T47D (cell line): ENCODE results near the gene NUDT9.
"Not testable (repeated sequence)": the region's sequence is repeated elsewhere in the genome, so short reads cannot be mapped to it uniquely, and the experiment has no call there.

Experiments
- DNase-seq, 2 experiments: peaks; one replicate each; pipeline versions ENCODE4 v3.0.0 to v3.0.0-alpha.2; 2011 to 2012; ENCODE audit warnings: low read depth in 1 of 2, low spot score in 1 of 2
- JUND ChIP-seq: IDR thresholded peaks from 2 replicates; pipeline ENCODE4 v1.6.1; 2012; ENCODE audit warnings: low read depth
- in situ Hi-C: cut with HindIII; loops from 2 replicates; pipeline ENCODE4 v1.10.0; 2016; ENCODE audit warnings: low sequenced_read_pairs, low pct_unique_long_range_greater_than_20kb

Gene NUDT9

GRCh38 chr4:87419578-87420249 lies 2.7 kb upstream of the NUDT9 start:
- in situ Hi-C loops: no loop called here
- peak in 1 of 2 experiments; percentile 73 for DNase-seq
- TF ChIP-seq JUND: no peak

- in situ Hi-C loops: no loop called here
- TF ChIP-seq JUND: no peak
- no peak for DNase-seq
These were observed 2.0 kb upstream of the NUDT9 start for GRCh38 chr4:87420276-87420830.

DNA sequence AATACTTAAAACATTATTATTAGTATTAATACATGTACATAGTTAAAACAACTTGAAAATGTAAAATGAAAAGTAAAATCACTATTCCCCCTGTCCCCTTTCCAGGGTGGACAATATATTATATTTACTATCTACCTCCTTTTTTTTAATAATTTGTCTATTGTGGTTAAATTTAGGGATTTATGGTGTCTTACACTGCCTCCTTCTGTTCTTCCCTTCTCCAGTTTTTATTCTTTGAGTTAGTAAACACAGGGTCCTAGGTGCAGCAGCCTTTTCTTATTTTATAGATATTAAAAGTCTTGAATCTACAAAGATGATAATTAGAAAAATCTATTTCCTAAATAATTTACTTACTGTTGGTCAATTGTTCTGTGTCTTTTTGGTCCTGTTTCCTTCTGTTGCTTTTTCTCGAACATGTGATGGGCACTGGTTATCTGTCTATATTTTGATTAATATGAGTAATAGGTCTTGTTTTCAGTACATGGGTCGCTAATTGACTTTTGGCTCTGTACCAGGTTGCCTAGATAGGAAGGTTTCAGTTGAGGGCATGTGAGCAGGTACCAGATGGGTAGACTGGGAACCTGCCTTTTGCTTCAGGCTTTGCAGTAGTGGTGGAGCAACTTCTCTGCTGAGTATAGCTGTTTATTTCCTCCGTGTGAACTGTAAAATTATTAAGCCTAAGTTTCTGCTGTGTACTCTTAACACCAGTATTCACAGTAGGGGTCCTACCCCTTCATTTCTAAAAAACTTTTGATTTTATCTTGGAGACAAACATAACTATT lies 1.1 kb downstream of the NUDT9 start:
- no peak for DNase-seq
- in situ Hi-C loops: no loop called here
- no peak for TF ChIP-seq JUND

GRCh38 chr4:87424099-87424543 lies 1.7 kb downstream of the NUDT9 start:
- DNase-seq, in situ Hi-C loops: not testable (repeated sequence)

GRCh38 chr4:87425711-87426110 lies 3.3 kb downstream of the NUDT9 start:
- in situ Hi-C loops: no loop called here
- no peak for DNase-seq
- no peak for TF ChIP-seq JUND

DNA sequence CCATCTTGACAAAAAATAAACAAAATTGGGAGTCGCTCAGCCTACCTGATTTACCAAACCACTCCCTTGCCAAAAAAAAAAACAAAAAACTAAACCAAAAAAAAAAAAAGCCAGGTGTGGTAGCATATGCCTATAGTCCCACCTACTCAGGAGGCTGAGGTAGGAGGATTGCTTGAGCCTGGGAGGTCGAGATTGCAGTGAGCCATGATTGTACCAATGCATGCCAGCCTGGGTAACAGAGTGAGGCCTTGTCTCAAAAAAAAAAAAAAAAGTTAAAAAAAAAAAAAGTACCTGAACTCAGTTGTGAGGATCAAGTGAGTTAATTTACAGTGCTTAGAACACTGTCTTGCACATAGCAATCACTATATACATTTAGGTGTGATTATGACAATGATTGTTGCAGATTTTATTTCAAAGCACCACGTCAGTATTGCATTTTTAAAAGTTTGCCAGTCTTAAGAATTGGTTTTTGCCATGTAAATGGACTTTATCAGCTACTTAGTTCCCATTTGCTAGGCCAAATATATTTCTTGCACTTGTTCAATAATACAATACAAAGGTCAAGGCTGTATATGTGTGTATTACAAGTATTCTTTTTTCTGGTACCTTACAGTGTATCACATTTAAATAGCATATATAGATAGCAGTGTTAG lies 4.6 kb downstream of the NUDT9 start:
- no peak for DNase-seq
- in situ Hi-C loops: no loop called here
- TF ChIP-seq JUND: no peak

- in situ Hi-C loops: no loop called here
- TF ChIP-seq JUND: no peak
- no peak for DNase-seq
These were observed 5.1 kb downstream of the NUDT9 start for GRCh38 chr4:87427518-87427868.

DNA sequence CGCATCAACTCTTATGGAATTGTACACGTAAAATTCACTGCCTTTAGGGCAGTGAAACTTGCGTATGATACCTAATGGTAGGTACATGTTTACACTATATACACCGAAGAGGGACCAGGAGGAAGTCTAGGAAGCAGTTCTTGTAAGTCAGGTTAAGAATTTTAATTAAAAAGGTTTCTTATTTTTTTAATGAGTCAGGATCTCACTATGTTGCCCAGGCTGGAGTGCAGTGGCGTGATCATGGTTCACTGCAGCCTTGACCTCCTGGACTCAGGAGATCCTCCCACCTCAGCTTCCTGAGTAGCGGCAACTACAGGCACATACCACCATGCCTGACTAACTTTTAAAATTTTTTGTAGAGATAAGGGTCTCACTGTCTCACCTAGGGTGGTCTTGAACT lies 6.6 kb downstream of the NUDT9 start:
- TF ChIP-seq JUND: no peak
- in situ Hi-C loops: no loop called here
- no peak for DNase-seq

DNA sequence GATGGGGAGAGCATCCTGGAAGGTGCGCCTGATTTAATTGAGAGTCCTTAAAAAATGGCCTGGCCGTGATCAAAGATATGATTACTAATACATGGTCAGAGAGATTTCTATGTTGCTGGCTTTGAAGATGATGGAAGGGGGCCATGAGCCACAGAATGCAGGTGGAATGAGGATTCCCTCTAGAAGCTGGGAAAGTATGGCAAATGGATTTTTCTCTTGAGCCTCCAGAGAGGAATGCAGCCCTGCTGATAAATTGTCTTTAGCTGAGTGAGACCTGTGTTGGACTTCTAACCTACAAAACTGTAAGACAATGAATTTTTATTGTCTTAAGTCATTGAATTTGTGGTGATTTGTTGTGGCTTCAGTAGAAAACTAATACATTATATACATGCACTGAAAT lies 7.7 kb downstream of the NUDT9 start:
- no peak for DNase-seq
- in situ Hi-C loops: no loop called here
- TF ChIP-seq JUND: no peak

DNA sequence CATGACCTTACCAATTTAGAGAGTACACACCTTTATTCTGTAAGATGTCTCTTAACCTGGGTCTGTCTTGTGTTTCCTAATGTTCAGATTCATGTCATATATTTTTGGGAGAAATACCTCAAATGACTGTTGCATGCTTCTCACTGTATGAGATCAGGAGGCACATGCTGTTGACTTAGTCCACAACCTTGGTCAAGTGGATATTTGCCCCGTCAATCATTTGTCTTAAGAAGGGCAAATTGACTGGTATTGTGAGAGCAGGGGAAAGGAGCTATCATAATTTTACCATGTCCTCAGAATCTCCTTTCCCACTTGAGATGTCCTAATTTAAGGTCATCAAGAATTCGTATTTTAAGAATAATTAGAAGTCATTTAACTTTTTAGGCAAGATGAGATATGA lies 11.0 kb downstream of the NUDT9 start:
- in situ Hi-C loops: no loop called here
- no peak for DNase-seq
- no peak for TF ChIP-seq JUND

GRCh38 chr4:87442889-87443288 lies 20.5 kb downstream of the NUDT9 start:
- no peak for DNase-seq
- TF ChIP-seq JUND: no peak
- in situ Hi-C loops: no loop called here

- in situ Hi-C loops: no loop called here
- TF ChIP-seq JUND: no peak
- no peak for DNase-seq
These were observed 22.4 kb downstream of the NUDT9 start for GRCh38 chr4:87444741-87445140.

DNA sequence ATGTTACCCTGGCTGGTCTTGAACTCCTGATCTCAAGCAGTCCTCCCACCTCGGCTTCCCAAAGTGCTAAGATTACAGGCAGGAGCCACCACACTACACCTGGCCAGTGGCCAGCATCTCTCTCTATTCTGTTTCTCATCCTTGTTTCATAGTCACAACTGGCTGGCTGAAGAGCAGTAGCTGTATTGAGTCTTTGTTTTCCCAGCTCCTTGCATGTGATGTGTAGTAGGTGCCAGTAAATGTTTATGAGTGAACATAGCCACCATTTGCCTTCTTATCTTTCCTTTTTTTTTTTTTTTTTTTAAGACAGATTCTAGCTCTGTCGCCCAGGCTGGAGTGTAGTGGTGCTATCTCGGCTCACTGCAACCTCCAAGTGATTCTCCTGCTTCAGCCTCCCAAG lies 23.6 kb downstream of the NUDT9 start:
- in situ Hi-C loops: no loop called here
- no peak for DNase-seq
- no peak for TF ChIP-seq JUND

GRCh38 chr4:87446375-87446774 lies 24.0 kb downstream of the NUDT9 start:
- in situ Hi-C loops, DNase-seq: not testable (repeated sequence)
